ENCODE data around the gene RAB23. TPM values are rescaled to one million over a fixed set of nuclear protein-coding genes. Genes with fewer than 3 reads are reported as not detected.

Gene RAB23
- total RNA-seq, 2 donors from 2014 or later, result 6.3 to 21.1 TPM

- Histone ChIP-seq H3K4me3 (no peak overlapping the region), H3K4me1 (no peaks in the 10 kb centered on the region), H3K9me3 (no peaks in the 10 kb centered on the region), H3K36me3 (no peaks in the 10 kb centered on the region), H3K27me3 (no peaks in the 10 kb centered on the region), H3K27ac (no peak overlapping the region), H3K9ac (ENCODE audit: low read depth in 2 of 2, low read length in 2 of 2) (no peak overlapping the region)
- no peak for DNase-seq
- intact Hi-C loops (cut with DNase I), result no loop called here
- TF ChIP-seq CTCF (IDR thresholded peaks at IDR 0.05), result no peak
These were observed 34.4 kb upstream of the RAB23 start for GRCh38 chr6:57256541-57256940.

GRCh38 chr6:57255451-57256169, 33.5 kb upstream of the RAB23 start:
- DNase-seq, result no peak
- no peaks in the 10 kb centered on the region for H3K9me3 ChIP-seq
- no peaks in the 10 kb centered on the region for H3K36me3 ChIP-seq
- intact Hi-C loops (cut with DNase I), result no loop called here
- H3K27me3 ChIP-seq, result no peaks in the 10 kb centered on the region
- H3K4me1 ChIP-seq, result no peaks in the 10 kb centered on the region
- no peak for TF ChIP-seq CTCF (IDR thresholded peaks at IDR 0.05)
- H3K27ac ChIP-seq, result no peak overlapping the region
- no peak overlapping the region for H3K4me3 ChIP-seq
- H3K9ac ChIP-seq (ENCODE audit: low read depth in 2 of 2, low read length in 2 of 2), result no peak overlapping the region

GRCh38 chr6:57254055-57254717, 32.1 kb upstream of the RAB23 start:
- Histone ChIP-seq H3K36me3 (no peaks in the 10 kb centered on the region), H3K27ac (peak overlapping the region; percentile 55), H3K27me3 (no peaks in the 10 kb centered on the region), H3K9ac (ENCODE audit: low read depth in 2 of 2, low read length in 2 of 2) (no peak overlapping the region), H3K4me1 (no peaks in the 10 kb centered on the region), H3K9me3 (no peaks in the 10 kb centered on the region), H3K4me3 (no peak overlapping the region)
- DNase-seq, result no peak
- no peak for TF ChIP-seq CTCF (IDR thresholded peaks at IDR 0.05)
- intact Hi-C loops (cut with DNase I), result no loop called here

GRCh38 chr6:57252975-57253374, 30.9 kb upstream of the RAB23 start:
- Histone ChIP-seq H3K9me3 (no peaks in the 10 kb centered on the region), H3K4me3 (no peak overlapping the region), H3K9ac (ENCODE audit: low read depth in 2 of 2, low read length in 2 of 2) (no peak overlapping the region), H3K27me3 (no peaks in the 10 kb centered on the region), H3K4me1 (no peaks in the 10 kb centered on the region), H3K36me3 (no peaks in the 10 kb centered on the region), H3K27ac (peak overlapping the region; percentile 55)
- no peak for DNase-seq
- TF ChIP-seq CTCF (IDR thresholded peaks at IDR 0.05), result no peak
- intact Hi-C loops (cut with DNase I), result no loop called here

- no peaks in the 10 kb centered on the region for H3K9me3 ChIP-seq
- no peaks in the 10 kb centered on the region for H3K27me3 ChIP-seq
- TF ChIP-seq CTCF (IDR thresholded peaks at IDR 0.05), result no peak
- no peaks in the 10 kb centered on the region for H3K36me3 ChIP-seq
- intact Hi-C loops (cut with DNase I), result no loop called here
- peak overlapping the region; percentile 55 for H3K27ac ChIP-seq
- H3K4me1 ChIP-seq, result no peaks in the 10 kb centered on the region
- no peak overlapping the region for H3K9ac ChIP-seq (ENCODE audit: low read depth in 2 of 2, low read length in 2 of 2)
- H3K4me3 ChIP-seq, result no peak overlapping the region
- no peak for DNase-seq
These were observed 30.0 kb upstream of the RAB23 start for GRCh38 chr6:57252137-57252536.
